Activated CD4-positive, alpha-beta T cell treated with anti-CD3 and anti-CD28 coated beads, Interleukin-2, amount 50 U/mL, for 4 hours (primary cell): Measurements from ENCODE around the gene TRIM44.

ENCODE experiments used
- DNase-seq, 2 experiments: peaks; one replicate each; pipeline ENCODE4 v3.0.0-alpha.2; 2020

TRIM44 gene

DNA sequence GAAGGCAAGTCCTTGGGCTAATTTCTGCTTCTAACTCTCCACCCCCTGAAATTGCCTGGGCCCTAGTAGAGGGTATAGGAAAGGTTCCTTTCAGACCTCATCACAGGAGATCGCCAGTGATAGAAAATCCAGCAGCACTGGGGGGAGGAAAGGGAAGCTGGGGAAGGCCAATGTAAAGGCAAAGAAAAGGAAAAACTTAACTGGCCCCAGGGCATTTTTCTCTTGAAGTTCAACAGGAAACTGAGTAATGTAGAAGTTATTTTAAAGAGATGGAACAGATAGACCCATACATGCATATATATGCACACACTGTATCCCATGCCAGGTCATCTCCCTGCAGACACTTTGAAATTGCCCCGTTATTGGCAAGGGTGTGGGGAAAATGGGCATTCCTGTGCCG, 134.0 kb downstream of the TRIM44 start:
- DNase-seq: no peak

DNA sequence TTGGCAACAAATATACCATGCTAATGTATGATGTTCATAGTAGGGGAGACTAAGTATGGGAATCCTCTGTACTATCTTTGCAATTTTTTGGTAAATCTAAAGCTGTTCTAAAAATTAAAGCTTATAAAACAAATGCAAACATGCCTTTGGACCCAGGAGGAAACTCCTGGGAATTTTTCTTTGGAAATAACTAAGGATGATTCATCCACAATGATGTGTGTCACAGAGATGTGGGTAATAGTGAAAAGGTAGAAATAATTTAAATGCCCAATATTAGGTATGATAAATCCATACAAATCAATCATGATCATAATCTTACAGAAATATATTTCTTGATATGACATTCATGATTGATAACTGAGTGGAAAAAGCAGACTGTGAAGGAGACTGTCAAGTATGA, 135.8 kb downstream of the TRIM44 start:
- no peak for DNase-seq

DNA sequence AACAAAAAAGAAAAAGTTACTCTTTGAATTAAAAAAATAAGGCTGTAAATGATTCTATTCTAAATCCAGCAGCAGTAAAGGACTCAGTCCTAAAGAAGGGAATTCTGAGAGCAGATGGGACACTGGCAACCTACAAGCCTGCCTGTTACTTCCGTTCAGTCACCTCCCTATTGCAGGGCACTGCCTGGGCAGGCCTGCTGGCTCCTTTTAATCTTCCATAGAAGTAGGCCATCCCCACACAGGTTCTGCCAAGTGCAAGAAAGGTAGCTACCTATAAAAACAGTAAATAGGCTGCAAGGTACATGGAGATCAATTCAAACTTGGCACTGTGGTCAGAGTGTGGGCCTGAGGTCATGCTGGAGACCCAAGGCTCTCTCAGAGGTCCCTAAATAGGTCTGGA, 136.4 kb downstream of the TRIM44 start:
- no peak for DNase-seq

DNA sequence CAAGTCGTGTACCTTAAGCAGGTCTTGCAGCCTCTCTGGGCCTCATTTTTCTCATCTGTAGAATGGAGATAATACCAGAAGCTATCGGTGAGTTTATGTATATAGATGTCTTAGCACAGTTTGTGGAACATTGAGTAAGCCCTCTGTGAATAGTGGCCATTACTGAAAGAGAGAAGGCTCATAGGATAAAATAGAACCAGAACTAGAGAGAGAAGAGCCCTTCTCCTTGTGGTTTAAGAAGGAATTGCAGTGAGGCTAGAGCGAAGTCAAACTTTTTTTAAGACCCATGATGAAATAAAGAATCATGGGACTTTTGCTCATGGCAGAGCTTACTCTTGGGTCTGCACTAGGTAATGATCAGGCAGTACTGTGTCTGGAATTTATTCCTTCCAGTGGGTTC, 137.1 kb downstream of the TRIM44 start:
- DNase-seq: no peak

DNA sequence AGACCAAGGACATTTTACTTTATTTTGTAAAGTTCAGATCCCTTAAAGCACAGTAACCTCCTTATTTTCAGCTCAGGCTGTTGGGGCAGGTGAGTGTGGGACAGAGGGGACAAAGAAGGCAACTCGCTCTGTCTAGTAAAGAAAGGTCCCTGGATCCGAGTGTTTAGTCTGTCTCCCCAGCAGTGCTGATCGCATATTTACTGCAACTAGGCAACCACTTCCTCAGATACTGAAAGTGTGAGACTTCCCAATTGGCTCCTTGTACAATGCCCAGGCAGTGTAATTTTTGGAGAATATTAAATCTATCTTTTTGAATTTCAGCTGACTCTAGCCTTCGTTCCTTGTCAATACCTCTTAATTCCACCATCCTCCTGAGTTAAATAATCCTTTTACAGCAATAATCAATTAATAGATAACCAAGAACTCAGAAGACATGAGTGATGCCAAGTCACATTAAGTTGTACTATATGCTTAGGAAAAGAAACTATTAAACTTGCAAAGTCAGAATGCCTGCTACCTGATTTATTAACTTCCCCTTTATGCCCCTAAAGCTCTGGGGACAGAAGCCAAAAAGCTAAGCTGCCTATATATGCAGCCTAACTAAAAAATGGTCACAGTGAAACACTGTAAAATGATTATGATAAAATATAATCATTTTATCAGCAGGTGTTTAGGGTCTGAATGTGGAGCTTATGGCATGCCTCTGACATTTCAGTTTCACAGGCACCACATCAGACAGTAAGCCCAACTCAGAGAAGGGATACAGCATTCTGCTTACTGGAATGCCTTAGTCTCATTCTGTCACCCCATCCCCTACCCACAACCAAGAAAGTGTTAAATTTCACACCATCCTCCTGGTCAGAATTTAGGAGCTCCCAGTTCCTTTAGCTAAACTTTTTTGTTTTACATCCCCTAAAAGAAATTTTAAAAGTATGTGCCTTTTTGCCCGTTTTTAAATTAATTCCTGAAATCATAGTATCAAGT, 138.7 kb downstream of the TRIM44 start:
- DNase-seq: no peak

DNA sequence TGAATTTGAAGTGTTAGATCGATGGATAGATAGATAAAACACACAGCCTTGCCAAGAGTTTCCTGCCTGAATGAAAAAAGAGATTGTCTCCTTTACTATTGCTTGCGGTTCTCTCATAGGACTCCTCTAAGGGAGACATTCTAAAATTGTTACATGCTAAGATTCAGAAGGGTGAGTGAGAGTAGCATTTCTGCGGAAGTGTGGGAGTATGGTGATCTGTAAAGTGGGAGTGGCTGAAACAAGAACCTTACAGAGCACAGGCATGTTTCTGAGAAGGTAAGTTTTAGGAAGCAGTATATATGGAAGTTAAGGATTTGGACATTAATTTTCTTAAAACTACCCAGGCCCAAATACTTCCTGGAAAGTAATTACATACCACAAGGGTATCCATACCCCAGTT, 139.6 kb downstream of the TRIM44 start:
- no peak for DNase-seq

DNA sequence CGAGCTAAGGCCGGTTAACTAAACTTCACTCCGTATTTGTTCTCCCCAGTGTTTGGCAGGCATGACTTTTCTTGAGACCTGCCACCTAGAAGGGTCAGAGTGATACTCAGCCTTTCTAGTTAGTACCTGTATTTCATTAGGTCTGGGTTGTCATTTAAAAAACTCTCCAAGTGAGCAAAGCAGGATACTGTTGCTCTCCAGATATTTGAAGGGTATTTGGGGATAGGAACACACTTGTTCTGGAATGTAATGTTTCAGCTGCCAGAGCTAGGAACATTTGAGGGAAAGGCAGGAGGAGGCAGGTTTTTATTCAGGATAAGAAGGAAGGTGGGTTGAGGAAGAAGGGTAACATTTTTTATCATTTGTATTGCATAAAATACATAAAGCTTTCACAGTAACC, 140.1 kb downstream of the TRIM44 start:
- DNase-seq: no peak

DNA sequence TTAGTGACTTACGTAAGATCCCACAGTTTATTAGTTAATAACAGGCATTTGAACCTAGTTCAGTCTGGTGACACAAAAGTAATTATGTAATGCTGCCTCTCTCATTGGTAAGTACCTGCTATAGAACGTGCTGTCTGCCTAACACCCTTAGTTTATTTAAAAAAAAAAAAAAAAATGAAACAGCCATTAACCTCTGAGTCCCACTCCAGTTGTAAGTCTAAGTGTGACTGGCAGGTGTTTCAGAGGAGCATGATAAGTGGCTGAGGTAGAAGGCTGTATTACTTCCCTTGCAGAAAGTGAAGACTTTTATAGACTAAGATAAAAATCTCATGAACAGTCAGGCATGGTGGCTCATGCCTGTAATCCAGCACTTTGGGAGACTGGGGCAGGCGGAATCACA, 140.5 kb downstream of the TRIM44 start:
- no peak for DNase-seq

DNA sequence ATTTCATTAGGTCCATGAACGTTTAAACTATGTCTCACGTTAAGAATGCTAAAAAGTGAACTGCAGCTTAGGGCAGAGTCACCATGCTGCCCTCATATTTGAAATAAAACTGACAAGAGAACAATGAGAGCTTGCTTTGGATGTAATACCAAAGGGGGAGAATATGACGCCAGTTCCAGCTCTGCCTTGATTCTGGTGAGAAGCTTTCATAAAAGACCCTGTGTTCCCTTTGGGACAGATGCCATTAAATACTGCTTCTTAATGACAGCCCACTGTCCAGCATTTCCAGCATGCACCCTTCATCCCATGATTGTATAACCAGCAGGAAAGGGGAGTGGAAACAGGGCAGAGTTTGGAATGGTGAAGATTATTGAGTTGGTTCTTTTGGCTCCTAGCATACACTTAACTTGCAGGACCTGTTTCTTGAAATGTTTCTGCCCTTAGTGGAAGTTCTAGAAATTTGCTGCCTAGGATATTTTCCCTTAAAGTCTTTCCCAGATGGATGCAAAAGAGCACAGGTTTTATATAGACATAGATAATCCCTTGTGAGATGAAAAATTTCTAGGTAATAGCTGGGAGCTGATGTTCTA, 142.0 kb downstream of the TRIM44 start:
- DNase-seq: no peak

DNA sequence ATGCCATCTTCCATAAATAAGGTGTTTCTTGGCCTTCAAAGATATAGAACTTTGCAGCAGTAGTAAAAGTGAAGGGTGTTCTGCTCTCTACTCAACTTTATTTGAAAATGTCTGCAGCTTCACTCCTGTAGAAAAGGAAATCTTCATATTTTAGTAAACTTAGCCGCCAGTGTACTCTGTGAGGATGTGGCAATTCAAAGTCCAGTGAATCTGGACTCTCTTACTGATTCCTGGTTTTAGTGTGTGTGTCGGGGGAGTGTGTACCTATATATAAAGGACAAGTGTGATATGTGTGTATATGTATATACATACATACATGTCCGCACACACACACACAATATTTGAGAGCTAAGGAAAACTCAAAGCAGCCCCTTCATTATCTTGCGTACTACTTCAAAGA, 147.0 kb downstream of the TRIM44 start:
- DNase-seq: no peak

DNA sequence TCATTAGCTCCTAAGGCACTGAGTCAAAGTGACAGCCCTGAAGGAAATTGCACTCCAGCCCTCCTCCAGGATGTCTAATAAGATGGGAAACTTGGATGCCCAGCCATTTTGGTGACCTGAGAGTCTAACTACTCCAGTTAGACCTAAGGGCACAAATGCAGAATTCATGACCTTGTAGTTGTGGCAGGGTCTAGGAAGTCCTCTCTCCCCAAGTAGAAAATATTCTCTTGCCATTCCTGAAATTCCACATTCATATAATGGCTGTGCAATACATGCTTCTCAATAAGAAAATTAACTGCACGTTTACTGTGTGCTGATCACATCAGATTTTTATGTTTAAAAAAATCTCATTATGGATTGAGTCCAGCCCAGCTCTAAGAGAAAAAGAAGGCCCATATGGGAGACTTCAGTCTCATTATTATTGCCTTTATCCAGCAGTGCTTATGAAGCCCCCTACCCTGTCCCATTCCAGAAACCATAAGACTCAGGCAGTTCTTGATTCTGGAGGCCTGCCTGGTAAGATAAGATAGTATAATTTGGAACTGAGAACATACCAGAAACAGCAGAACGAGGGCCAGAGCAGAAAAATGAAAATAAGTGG, 147.6 kb downstream of the TRIM44 start:
- no peak for DNase-seq

DNA sequence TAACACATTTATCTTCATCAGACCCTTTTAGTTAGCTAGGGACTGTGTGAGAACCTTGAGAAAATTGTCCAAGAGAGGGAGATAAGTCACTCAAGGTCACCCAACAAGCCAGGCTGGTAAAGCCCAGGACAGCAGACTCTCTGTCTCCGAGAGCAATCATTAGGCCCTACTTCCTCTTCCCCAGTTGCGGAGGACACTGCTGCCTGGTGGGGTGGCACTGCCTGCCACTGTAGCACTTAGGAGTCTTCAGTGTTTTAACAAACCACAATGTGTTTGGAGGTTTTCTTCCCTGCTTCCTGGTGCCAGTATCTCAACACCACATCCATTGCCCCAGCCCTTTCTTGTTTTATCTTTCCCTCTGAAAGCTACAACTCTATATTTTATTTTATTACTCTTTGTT, 149.2 kb downstream of the TRIM44 start:
- no peak for DNase-seq

DNA sequence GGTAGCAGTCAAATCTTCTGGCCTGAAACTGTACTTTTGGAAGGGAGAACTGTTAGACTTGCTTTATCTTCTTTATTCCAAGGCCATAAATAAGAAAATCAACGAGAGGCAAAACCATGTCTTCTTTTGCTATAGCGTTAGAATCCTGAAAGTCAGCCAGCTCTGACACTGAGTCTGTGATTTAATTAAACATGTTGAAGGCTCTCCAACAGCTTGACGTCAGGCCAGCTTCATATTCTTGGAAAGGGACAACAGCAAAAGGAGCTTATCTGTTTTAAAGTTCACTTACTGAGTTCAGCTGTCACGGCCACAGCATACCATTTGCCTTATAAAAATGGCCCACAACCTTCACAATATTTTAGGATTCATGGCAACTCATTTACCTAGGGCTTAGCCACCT, 150.3 kb downstream of the TRIM44 start:
- DNase-seq: no peak

DNA sequence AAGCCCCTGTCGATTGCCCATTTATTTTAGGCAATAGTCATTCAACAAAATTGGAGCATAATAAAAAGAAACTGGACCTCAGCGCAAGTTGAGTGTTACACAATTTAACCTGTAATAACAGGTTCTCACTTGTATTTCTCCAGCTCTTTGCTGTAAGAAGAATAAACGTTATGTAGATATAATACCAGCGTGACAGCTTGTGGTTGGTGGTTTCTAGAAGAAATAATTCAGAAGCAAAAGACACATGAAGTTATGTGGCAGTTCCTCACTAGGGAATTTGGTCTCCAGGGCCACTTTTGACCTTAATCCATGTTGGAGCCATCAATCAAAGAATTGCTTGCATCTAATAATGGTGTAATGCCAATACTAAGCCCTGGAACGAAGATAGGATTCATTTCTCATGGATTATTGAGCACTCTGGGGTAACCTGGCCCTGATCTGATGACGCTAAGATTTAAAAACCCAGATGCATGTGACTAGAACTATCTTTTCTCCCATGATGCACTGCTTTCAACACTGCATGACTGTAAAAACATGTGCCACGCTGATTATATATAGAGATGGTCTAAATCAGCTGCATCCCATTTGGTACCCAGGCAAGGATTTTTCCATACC, 151.6 kb downstream of the TRIM44 start:
- no peak for DNase-seq

DNA sequence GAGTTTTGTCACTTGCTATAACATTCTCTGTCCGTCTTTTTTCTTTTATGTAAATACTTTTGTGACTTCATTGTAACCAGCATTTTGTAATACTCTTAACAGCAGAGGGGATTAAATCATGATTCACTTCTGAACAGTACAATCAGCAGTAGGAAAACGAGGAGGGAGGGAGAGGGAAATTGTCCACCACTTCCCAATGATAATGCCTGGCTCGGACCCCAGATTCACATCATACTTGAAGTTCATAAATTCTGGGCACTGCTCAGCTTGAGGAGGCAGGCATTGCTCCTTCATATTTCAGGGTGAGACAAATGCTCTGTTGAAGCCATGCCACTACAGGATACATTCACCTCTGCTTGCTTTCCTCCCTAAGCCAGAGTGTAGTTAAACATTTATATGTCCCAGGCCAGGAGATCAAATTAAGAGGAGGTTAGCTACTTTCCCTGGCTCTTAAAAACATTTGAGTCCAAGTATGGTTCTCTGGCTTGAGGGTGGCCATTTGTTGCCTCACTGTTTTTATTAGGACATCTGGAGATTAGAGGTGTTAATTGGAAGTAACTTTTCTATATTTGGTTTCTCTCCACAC, 152.2 kb downstream of the TRIM44 start:
- no peak for DNase-seq

DNA sequence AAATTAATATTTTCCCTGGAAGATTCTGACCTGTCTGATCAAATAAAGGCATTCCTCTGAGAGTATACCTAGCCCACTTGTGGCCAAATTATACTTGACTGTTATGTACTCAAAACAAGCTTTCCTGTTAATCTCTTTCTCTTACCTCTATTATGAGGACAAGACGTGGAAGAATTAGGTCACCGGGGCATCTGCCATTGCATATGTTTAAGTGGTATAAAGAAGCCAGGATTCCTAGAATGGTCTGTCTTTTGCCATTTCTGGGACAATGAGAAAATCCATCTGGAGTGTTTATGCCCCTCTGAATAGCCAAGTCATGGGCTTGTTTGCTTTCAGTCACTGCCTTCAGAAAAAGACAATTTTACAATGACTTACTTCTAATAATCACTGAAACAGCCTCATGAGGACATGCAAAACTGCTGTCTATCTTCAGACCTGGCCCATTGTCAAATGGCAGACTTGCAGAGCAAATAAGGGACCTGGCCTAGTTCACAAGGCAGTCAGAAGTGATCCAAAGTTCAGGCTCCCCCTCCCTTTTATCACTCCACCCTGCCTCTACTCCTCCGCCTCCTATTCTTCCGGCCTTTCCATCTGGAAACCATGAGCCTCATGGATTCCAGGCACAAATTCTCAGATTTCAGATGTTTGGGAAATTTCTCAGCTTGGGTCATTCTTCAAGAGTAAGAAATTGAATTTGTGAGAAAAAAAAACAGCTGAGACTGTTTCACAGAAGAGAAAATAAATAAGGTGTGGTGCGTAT, 153.2 kb downstream of the TRIM44 start:
- DNase-seq: no peak

DNA sequence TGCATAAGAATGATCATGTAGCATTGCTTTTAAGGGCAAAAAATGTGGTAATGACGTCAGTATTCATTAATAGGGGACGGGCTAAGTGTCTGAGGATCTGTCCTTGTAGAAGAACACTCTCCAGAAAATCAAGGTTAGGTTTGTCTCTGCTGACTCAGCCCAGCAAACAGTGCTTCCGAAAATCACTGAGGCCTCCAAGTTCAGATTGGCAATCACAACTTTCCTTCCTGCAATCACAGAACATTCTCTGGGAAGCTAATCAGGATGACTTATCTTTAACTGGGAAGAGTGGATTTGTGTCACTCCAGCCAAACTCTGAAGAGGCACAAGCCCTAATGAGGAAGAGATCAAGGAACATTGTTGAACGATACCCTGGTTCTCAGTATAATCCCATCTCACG, 158.0 kb downstream of the TRIM44 start:
- no peak for DNase-seq

DNA sequence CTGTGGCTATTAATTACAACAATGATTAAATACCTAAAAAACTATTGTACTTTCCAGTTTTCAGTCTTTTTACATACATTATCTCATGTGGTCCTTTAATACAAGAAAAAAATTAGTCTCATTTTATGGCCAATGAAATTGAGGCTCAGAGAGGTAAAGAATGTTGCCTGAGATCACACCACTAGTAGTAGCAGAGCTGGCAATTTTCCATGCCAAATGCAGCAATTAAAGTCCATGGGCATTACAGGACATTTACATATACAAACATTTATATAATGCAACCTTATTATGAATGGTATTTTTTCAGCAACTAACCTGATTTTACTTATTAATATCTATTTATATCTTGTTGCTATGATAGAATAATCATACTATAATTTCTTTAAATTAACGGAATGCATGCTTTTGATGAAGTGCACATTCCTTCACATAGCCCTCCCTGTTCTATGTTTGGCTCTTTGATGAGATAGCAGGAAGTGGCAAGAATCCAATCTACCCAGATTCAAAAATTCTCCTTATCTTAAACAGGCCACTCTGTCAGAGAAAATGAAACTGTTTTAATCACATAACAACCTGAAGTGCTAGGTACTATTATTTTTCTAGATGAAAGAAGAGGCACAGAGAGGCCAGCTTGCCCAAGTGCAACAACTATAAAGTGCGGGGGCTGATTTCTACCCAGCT, 160.4 kb downstream of the TRIM44 start:
- no peak for DNase-seq

DNA sequence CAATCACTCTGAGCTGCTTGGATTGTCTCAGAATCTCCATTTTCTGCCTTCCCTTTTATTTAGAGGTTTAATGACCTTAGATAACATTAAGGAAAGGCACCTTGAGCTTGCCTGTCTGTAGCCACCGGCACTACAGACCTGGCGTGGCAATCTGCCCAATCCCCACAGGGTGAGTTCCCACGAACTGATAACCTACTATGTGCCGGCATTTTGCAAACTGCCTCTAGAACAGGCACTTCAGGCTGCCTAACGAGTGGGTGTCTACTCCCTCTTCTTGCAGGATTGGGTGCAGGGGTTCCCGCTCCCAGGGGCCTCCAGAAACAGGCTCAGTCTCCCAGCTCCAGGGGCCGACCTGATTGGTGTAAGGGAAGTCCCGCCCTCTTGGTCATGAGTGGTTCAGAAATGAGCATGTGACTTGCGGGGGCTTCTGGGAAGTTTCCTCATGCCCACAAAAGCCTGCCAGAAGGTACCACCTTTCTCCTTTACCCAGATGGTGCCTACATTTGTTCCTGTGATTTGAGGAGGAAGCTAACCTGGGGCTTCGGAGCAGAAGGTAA, 161.2 kb downstream of the TRIM44 start:
- no peak for DNase-seq

DNA sequence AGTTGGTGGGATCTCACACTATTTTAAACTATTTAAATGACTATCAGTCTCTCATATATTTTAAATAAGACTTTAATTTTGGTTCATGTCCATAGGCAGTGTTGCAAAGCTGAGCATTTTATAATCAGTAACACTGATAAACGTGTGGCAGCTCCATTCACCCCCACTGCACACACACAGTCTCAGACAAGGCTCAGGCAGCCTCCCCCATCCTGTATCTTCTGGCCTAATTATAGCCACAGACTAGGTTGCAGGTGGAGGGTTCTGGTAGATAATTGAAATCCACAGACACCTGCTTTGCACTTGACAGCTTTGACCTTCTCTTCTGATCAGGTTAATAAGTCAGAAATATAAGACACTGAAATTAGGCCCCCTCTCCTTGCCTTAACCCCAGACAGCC, 162.8 kb downstream of the TRIM44 start:
- DNase-seq: no peak

DNA sequence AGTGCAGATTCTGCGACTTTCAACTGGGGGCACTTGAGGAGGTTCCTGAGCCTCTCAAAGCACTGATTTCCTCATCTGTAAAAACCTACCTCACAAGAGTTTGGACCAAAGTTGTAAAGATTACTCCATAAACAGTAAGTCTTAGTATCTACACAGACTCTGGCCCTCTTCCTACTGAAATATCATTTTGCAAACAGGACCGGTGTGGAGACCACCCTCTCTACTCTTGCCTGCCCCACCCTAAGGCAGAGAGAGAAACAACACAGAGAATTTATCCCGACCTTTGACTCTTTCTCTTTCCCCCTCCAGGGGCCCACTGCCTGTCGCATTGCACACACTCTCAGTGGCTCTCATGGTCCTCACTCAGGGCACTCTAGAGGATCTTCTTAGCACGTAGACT, 163.4 kb downstream of the TRIM44 start:
- DNase-seq: no peak

DNA sequence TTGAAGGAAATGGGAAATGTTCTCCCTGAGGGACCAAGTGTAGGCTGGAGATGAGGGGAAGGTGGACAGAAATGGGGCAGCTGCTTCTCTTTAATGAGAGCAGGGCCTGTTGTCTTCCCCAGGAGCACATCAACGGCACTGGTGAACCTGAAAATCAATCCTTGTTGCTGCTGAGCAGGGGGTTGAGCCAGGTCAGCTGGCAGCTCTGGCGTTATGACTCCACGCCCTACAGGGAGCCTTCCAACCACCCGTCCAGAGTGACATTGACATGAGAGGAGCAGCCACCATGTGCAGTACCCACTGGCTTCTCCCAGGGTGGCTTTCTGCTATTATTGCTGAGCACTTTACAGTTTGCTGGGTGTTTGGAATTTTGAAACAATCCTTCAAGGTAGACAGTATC, 164.4 kb downstream of the TRIM44 start:
- no peak for DNase-seq
